ENCODE results near the gene SLC27A3.

SLC27A3 gene

GRCh38 chr1:153795934-153796785 lies 21.0 kb downstream of the SLC27A3 start:
- Histone ChIP-seq H3K27ac (ENCODE audit: low read length) (no peak overlapping the region), H3K9ac (ENCODE audit: low read length) (no peak overlapping the region), H3K36me3 (replicated peaks; ENCODE audit: low read depth, low read length) (no peaks in the 10 kb centered on the region), H3K27me3 (ENCODE audit: low read depth, low read length) (peaks cover 4% of the 10 kb centered on the region; the same call in 1 of the 2 replicates), H3K4me2 (ENCODE audit: low read length) (no peak overlapping the region), H4K20me1 (ENCODE audit: insufficient read depth, low read length) (no peaks in the 10 kb centered on the region), H3K79me2 (ENCODE audit: low read length) (no peaks in the 10 kb centered on the region), H2AFZ (ENCODE audit: low read depth, low read length) (no peak overlapping the region), H3K4me3 (ENCODE audit: low read length) (no peak overlapping the region), H3K4me1 (ENCODE audit: low read length) (peaks cover 16% of the 10 kb centered on the region), H3K9me3 (ENCODE audit: insufficient read depth, low read length) (no peaks in the 10 kb centered on the region)
- TF ChIP-seq EZH2phosphoT487 (IDR thresholded peaks at IDR 0.05; ENCODE audit: low read depth) = no peak

- no peaks in the 10 kb centered on the region for H3K36me3 ChIP-seq (replicated peaks; ENCODE audit: low read depth, low read length)
- no peak overlapping the region for H3K27ac ChIP-seq (ENCODE audit: low read length)
- no peaks in the 10 kb centered on the region for H3K9me3 ChIP-seq (ENCODE audit: insufficient read depth, low read length)
- H4K20me1 ChIP-seq (ENCODE audit: insufficient read depth, low read length) = no peaks in the 10 kb centered on the region
- H3K4me1 ChIP-seq (ENCODE audit: low read length) = peaks cover 8% of the 10 kb centered on the region
- H3K4me3 ChIP-seq (ENCODE audit: low read length) = 0 out of 2 replicates have a peak overlapping the region, but pooled peaks have one; percentile 36
- no peak overlapping the region for H2AFZ ChIP-seq (ENCODE audit: low read depth, low read length)
- no peak overlapping the region for H3K9ac ChIP-seq (ENCODE audit: low read length)
- no peak for TF ChIP-seq EZH2phosphoT487 (IDR thresholded peaks at IDR 0.05; ENCODE audit: low read depth)
- TF ChIP-seq, protein P1, sequence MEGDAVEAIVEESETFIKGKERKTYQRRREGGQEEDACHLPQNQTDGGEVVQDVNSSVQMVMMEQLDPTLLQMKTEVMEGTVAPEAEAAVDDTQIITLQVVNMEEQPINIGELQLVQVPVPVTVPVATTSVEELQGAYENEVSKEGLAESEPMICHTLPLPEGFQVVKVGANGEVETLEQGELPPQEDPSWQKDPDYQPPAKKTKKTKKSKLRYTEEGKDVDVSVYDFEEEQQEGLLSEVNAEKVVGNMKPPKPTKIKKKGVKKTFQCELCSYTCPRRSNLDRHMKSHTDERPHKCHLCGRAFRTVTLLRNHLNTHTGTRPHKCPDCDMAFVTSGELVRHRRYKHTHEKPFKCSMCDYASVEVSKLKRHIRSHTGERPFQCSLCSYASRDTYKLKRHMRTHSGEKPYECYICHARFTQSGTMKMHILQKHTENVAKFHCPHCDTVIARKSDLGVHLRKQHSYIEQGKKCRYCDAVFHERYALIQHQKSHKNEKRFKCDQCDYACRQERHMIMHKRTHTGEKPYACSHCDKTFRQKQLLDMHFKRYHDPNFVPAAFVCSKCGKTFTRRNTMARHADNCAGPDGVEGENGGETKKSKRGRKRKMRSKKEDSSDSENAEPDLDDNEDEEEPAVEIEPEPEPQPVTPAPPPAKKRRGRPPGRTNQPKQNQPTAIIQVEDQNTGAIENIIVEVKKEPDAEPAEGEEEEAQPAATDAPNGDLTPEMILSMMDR (IDR thresholded peaks at IDR 0.05; ENCODE audit: low read depth, low read length) = peak; percentile 84
- H3K4me2 ChIP-seq (ENCODE audit: low read length) = peak overlapping the region; percentile 35
- peaks cover 4% of the 10 kb centered on the region; the same call in 1 of the 2 replicates for H3K27me3 ChIP-seq (ENCODE audit: low read depth, low read length)
- H3K79me2 ChIP-seq (ENCODE audit: low read length) = no peaks in the 10 kb centered on the region
Measured at GRCh38 chr1:153796786-153797659, 21.8 kb downstream of the SLC27A3 start.

- H4K20me1 ChIP-seq (ENCODE audit: insufficient read depth, low read length) = no peaks in the 10 kb centered on the region
- H3K4me3 ChIP-seq (ENCODE audit: low read length) = no peak overlapping the region
- no peak overlapping the region for H3K27ac ChIP-seq (ENCODE audit: low read length)
- no peak overlapping the region for H2AFZ ChIP-seq (ENCODE audit: low read depth, low read length)
- no peak overlapping the region for H3K4me2 ChIP-seq (ENCODE audit: low read length)
- peaks cover 6% of the 10 kb centered on the region for H3K4me1 ChIP-seq (ENCODE audit: low read length)
- H3K36me3 ChIP-seq (replicated peaks; ENCODE audit: low read depth, low read length) = peaks cover 6% of the 10 kb centered on the region
- H3K27me3 ChIP-seq (ENCODE audit: low read depth, low read length) = no peaks in the 10 kb centered on the region
- no peaks in the 10 kb centered on the region for H3K9me3 ChIP-seq (ENCODE audit: insufficient read depth, low read length)
- TF ChIP-seq EZH2phosphoT487 (IDR thresholded peaks at IDR 0.05; ENCODE audit: low read depth) = no peak
- TF ChIP-seq, protein P1 (IDR thresholded peaks at IDR 0.05; ENCODE audit: low read depth, low read length) = no peak
- no peak overlapping the region for H3K9ac ChIP-seq (ENCODE audit: low read length)
- no peaks in the 10 kb centered on the region for H3K79me2 ChIP-seq (ENCODE audit: low read length)
Measured at GRCh38 chr1:153798468-153798780, 23.2 kb downstream of the SLC27A3 start.

- H3K27ac ChIP-seq (ENCODE audit: low read length) = no peak overlapping the region
- TF ChIP-seq, protein P1 (IDR thresholded peaks at IDR 0.05; ENCODE audit: low read depth, low read length) = no peak
- TF ChIP-seq EZH2phosphoT487 (IDR thresholded peaks at IDR 0.05; ENCODE audit: low read depth) = no peak
- no peaks in the 10 kb centered on the region for H3K79me2 ChIP-seq (ENCODE audit: low read length)
- no peaks in the 10 kb centered on the region for H3K9me3 ChIP-seq (ENCODE audit: insufficient read depth, low read length)
- H2AFZ ChIP-seq (ENCODE audit: low read depth, low read length) = no peak overlapping the region
- H3K4me3 ChIP-seq (ENCODE audit: low read length) = no peak overlapping the region
- H3K4me1 ChIP-seq (ENCODE audit: low read length) = peaks cover 6% of the 10 kb centered on the region
- H4K20me1 ChIP-seq (ENCODE audit: insufficient read depth, low read length) = no peaks in the 10 kb centered on the region
- no peak overlapping the region for H3K9ac ChIP-seq (ENCODE audit: low read length)
- H3K27me3 ChIP-seq (ENCODE audit: low read depth, low read length) = 0 out of 2 replicates have a peak, but pooled peaks cover under 1% of the 10 kb centered on the region
- H3K4me2 ChIP-seq (ENCODE audit: low read length) = no peak overlapping the region
- H3K36me3 ChIP-seq (replicated peaks; ENCODE audit: low read depth, low read length) = peaks cover 11% of the 10 kb centered on the region
Measured at GRCh38 chr1:153799016-153799415, 23.8 kb downstream of the SLC27A3 start.
